Measurements from ENCODE around the gene ZNF414.
"Not testable (repeated sequence)": the region's sequence is repeated elsewhere in the genome, so short reads cannot be mapped to it uniquely, and the experiment has no call there.

ZNF414 gene

DNA sequence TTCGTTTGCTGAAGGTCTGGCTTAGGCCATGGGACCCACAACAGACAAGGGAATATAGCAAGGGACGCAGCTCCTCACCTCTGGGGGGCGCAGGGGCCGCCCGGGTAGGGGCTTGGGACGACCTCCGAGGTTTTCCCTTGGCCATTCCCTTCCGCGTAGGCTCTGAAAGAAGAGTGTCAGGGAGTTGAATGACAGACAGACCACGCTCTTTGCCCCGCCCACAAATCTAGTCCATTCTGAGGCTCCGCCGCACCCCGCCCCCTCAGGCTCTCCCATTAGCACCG, 11.4 kb upstream of the ZNF414 start:
- no peak for FAIRE-seq
- TF ChIP-seq POU2F2 (IDR thresholded peaks at IDR 0.05; ENCODE audit: low read depth, low read length): no peak
- no peak for TF ChIP-seq TAF1 (IDR thresholded peaks at IDR 0.05; ENCODE audit: low read depth, low read length)
- no peak for TF ChIP-seq SPI1 (IDR thresholded peaks at IDR 0.05; ENCODE audit: low read depth, low read length)
- no peak for TF ChIP-seq POLR2AphosphoS5 (IDR thresholded peaks at IDR 0.05; ENCODE audit: low read depth, low read length)
- no peak for TF ChIP-seq POLR2A (IDR thresholded peaks at IDR 0.05; ENCODE audit: low read depth, low read length)
- no peak for TF ChIP-seq PAX5 (IDR thresholded peaks at IDR 0.05; ENCODE audit: insufficient read depth, low read length, severe bottlenecking)
- DNase-seq (ENCODE audit: insufficient read length, low spot score): no peak

DNA sequence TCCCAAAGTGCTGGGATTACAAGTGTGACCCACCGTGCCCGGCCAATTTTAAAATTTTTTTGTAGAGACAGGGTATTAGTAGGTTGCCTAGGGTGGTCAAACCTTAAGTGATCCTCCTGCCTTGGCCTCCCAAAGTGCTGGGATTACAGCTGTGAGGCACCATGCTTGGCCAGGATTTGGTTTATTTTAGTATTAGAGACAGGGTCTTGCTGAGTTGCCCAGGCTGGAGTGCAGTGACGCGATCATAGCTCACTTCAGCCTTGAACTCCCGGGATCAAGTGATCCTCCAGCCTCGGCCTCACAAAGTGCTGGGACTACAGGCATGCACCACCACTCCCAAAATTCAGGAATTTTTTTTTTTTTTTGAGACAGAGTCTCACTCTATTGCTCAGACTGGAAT, 5.4 kb upstream of the ZNF414 start:
- FAIRE-seq (no peak), DNase-seq (ENCODE audit: insufficient read length, low spot score) (no peak)
- TF ChIP-seq PAX5 (IDR thresholded peaks at IDR 0.05; ENCODE audit: insufficient read depth, low read length, severe bottlenecking): no peak
- TF ChIP-seq POLR2A (IDR thresholded peaks at IDR 0.05; ENCODE audit: low read depth, low read length): no peak
- TF ChIP-seq POU2F2 (IDR thresholded peaks at IDR 0.05; ENCODE audit: low read depth, low read length): no peak
- no peak for TF ChIP-seq TAF1 (IDR thresholded peaks at IDR 0.05; ENCODE audit: low read depth, low read length)
- TF ChIP-seq POLR2AphosphoS5 (IDR thresholded peaks at IDR 0.05; ENCODE audit: low read depth, low read length): no peak
- TF ChIP-seq SPI1 (IDR thresholded peaks at IDR 0.05; ENCODE audit: low read depth, low read length): no peak

DNA sequence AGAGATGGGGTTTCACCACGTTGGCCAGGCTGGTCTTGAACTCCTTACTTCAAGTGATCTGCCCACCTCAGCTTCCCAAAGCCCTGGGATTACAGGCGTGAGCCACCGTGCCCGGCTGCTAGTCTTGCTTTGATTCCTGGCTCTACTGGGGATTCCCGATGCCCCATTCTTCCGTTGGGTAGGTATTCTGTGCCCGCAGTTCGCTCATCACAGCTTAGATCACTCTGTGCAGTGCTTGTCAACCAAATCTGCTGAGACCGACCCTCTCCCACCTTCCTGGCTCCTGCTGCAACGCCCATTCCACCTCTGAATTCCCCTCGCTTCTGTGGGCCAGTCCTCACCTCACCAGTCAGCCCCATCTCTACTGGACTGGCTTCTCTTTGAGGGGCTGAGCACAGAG, 4.6 kb upstream of the ZNF414 start:
- TF ChIP-seq PAX5 (IDR thresholded peaks at IDR 0.05; ENCODE audit: insufficient read depth, low read length, severe bottlenecking) (no peak), POU2F2 (IDR thresholded peaks at IDR 0.05; ENCODE audit: low read depth, low read length) (no peak), SPI1 (IDR thresholded peaks at IDR 0.05; ENCODE audit: low read depth, low read length) (no peak), POLR2AphosphoS5 (IDR thresholded peaks at IDR 0.05; ENCODE audit: low read depth, low read length) (no peak), TAF1 (IDR thresholded peaks at IDR 0.05; ENCODE audit: low read depth, low read length) (no peak), POLR2A (IDR thresholded peaks at IDR 0.05; ENCODE audit: low read depth, low read length) (no peak)
- no peak for DNase-seq (ENCODE audit: insufficient read length, low spot score)
- no peak for FAIRE-seq

DNA sequence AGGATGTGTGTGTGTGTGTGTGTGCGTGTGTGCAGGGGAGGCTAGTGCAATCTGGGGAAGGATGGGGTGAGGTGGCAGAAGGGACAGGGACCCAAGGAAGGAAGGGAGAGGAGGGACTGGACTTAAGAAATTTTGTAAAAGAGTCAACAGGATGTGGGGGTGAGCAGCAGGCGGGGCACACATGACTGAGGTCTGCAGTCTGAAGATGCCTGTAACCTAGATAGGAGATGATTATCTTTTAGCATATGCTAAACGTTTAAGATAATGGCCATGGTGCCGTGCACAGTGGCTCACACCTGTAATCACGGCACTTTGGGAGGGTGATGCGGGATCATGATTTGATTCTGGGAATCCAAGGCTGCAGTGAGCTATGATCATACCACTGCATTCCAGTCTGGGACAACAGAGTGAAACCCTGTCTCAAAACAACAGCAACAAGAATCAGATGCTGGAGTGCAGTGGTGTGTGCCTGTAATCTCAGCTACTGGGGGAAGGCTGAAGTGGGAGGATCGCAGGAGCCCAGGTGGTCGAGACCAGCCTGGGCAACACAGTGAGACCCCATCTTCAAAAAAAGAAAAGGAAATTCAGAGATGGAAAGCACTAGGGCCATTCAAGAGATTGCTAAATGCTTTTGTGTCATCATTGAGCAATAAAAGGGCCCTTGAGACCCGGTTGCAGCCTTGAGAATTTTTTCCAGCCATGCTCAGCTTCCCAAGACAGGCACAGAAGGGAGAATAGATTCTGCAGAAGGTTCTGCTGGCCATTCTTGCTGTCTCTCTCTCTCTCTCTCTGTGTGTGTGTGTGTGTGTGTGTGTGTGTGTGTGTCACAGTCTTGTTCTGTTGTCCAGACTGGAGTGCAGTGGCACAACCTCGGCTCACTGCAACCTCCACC, 3.8 kb upstream of the ZNF414 start:
- DNase-seq (ENCODE audit: insufficient read length, low spot score) (no peak), FAIRE-seq (peak; percentile 67)
- no peak for TF ChIP-seq POLR2A (IDR thresholded peaks at IDR 0.05; ENCODE audit: low read depth, low read length)
- TF ChIP-seq PAX5 (IDR thresholded peaks at IDR 0.05; ENCODE audit: insufficient read depth, low read length, severe bottlenecking): no peak
- no peak for TF ChIP-seq SPI1 (IDR thresholded peaks at IDR 0.05; ENCODE audit: low read depth, low read length)
- TF ChIP-seq POU2F2 (IDR thresholded peaks at IDR 0.05; ENCODE audit: low read depth, low read length): no peak
- no peak for TF ChIP-seq TAF1 (IDR thresholded peaks at IDR 0.05; ENCODE audit: low read depth, low read length)
- TF ChIP-seq POLR2AphosphoS5 (IDR thresholded peaks at IDR 0.05; ENCODE audit: low read depth, low read length): no peak

DNA sequence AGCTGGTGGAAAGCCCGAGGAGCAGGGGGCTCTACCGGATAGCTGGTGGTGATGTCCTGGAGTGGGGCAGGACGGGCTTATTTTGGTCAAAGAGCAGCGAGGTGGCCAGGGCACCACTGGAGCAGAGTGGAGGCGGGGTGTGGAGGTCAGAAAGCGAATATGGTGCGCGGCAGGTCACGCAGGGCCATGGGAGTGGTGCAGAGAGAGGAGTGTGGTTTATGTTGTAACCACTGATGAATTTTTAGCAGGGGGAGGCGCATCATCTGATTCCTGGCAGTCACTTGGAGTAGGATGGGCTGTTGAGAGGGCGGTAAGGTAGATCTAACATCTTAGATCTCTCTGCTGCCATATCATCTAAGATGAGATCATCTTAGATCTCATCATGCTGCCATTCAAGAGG, 1.4 kb upstream of the ZNF414 start:
- TF ChIP-seq PAX5 (IDR thresholded peaks at IDR 0.05; ENCODE audit: insufficient read depth, low read length, severe bottlenecking): no peak
- no peak for TF ChIP-seq POU2F2 (IDR thresholded peaks at IDR 0.05; ENCODE audit: low read depth, low read length)
- TF ChIP-seq TAF1 (IDR thresholded peaks at IDR 0.05; ENCODE audit: low read depth, low read length): no peak
- TF ChIP-seq POLR2A (IDR thresholded peaks at IDR 0.05; ENCODE audit: low read depth, low read length): no peak
- no peak for TF ChIP-seq POLR2AphosphoS5 (IDR thresholded peaks at IDR 0.05; ENCODE audit: low read depth, low read length)
- TF ChIP-seq SPI1 (IDR thresholded peaks at IDR 0.05; ENCODE audit: low read depth, low read length): no peak
- DNase-seq (ENCODE audit: insufficient read length, low spot score) (no peak), FAIRE-seq (no peak)

DNA sequence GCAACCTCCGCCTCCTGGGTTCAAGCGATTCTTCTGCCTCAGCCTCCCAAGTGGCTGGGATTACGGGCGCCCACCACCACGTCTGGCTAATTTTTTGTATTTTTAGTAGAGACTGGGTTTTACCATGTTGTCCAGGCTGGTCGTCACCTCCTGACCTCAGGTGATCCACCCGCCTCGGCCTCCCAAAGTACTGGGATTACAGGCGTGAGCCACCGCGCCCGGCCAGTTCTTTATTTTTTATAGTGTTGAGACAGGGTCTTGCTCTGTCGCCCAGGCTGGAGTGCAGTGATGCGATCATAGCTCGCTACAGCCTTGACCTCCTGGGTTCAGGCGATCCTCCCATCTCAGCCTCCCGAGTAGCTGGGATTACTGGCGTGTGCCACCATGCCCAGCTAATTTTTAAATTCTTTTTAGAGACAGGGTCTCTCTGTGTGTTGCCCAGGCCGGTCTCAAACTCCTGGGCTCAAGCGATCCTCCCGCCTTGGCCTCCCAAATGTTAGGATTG, 590 bp upstream of the ZNF414 start:
- FAIRE-seq: not testable (repeated sequence)

DNA sequence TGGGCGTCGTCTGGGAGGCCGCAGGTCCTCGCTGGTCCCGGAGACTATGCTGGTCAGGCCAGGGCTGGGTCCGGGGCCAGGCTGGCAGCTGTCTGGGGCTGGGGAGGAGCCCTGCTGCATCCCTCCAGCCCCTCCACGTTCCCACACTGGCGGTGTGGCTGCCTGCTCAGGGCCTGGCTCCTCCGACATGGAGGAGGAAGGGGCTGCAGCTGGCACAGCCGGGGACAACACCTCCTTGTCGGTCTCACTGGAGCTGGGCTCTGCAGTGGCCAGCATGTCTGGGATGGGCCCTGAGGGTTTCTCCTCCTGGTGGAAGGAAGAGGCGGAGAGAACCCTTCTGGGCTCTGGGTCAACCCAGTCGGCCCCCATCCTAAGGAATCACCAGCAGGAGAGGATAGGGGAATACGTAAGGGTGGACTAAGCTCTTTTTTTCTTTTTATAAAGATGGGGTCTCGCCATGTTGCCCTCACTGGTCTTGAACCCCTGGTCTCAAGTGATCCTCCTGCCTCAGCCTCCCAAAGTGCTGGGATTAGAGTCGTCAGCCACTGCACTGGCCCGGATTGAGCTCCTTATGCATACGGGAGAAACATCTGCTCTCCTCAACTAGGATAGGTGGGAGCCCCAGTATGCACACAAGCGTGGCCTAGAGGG, 806 bp downstream of the ZNF414 start:
- no peak for TF ChIP-seq POU2F2 (IDR thresholded peaks at IDR 0.05; ENCODE audit: low read depth, low read length)
- no peak for TF ChIP-seq POLR2AphosphoS5 (IDR thresholded peaks at IDR 0.05; ENCODE audit: low read depth, low read length)
- no peak for TF ChIP-seq TAF1 (IDR thresholded peaks at IDR 0.05; ENCODE audit: low read depth, low read length)
- no peak for TF ChIP-seq SPI1 (IDR thresholded peaks at IDR 0.05; ENCODE audit: low read depth, low read length)
- no peak for DNase-seq (ENCODE audit: insufficient read length, low spot score)
- FAIRE-seq: no peak

More for the DNA sequence above, 590 bp upstream of the ZNF414 start:
- DNase-seq (ENCODE audit: insufficient read length, low spot score): not testable (repeated sequence)

DNA sequence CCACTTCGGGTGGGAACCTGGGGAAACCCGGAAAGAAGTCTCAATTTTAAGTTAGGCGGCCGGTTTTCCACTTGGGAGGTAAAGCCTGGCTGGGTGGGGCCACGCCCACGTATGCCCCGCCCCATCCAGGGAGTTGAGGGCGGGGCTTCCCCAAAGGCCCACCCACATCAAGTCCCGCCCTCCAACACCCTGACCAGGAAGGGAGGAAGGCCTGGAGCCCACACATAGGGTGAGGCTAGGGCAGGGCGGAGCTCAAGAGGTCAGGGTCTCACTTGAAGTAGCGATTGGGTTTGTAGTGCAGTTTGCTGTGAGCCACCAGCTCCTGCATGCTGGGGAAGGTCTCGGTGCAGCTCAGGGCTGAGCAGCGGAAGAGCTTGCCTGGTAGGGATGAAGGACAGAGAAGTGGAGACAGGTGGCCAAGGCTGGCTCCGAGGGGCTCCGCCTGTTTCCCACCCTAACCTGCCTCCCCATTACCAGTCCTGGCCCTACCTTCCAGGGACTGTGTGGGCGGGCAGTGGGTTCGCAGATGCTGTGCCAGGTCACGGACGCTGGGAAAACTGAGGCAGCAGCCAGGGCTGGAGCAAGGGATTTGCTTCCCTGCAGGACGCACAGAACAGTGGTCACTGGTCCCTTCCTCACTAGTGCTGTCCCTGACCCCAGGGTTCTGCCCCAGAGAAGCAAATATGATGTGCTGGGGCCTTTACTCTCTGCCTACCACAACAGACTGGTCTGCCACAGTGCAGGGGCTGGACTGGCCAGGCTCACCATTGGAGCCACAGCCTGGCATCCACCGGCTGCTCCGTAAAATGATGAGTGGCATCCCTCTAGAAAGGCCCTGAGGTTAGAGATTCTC, 1.6 kb downstream of the ZNF414 start:
- no peak for TF ChIP-seq POLR2A (IDR thresholded peaks at IDR 0.05; ENCODE audit: low read depth, low read length)
- TF ChIP-seq PAX5 (IDR thresholded peaks at IDR 0.05; ENCODE audit: insufficient read depth, low read length, severe bottlenecking): no peak
- no peak for TF ChIP-seq POLR2AphosphoS5 (IDR thresholded peaks at IDR 0.05; ENCODE audit: low read depth, low read length)
- no peak for TF ChIP-seq TAF1 (IDR thresholded peaks at IDR 0.05; ENCODE audit: low read depth, low read length)
- no peak for TF ChIP-seq SPI1 (IDR thresholded peaks at IDR 0.05; ENCODE audit: low read depth, low read length)
- TF ChIP-seq POU2F2 (IDR thresholded peaks at IDR 0.05; ENCODE audit: low read depth, low read length): no peak
- no peak for DNase-seq (ENCODE audit: insufficient read length, low spot score)
- peak; percentile 71 for FAIRE-seq

DNA sequence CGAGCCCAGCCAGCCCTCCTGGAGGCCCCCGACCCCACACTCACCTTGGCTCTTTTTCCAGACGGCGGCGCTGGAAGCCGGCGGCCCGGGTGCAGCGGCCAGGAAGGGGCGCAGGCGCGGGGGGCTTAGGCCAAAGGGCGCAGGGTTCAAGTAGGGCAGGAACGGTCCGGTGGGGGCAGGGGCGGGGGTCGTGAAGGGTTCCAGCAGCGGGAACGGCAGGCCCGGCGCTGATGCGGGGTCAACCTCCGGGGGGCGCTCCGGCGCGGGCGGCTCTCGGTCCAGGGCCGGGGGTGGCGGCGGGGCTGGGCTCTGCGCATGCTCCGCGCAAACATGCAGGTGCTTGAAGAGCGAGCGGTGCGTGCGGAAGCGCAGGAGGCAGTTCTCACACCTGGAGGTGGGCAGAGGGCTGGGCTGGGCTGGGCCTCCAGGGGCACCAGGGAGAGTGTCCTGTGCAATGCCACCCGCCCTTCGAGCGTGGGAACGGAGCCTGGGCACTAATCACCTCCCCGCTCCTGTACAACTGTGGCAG, 2.3 kb downstream of the ZNF414 start:
- no peak for TF ChIP-seq PAX5 (IDR thresholded peaks at IDR 0.05; ENCODE audit: insufficient read depth, low read length, severe bottlenecking)
- no peak for TF ChIP-seq POU2F2 (IDR thresholded peaks at IDR 0.05; ENCODE audit: low read depth, low read length)
- no peak for TF ChIP-seq SPI1 (IDR thresholded peaks at IDR 0.05; ENCODE audit: low read depth, low read length)
- no peak for TF ChIP-seq POLR2A (IDR thresholded peaks at IDR 0.05; ENCODE audit: low read depth, low read length)
- no peak for TF ChIP-seq POLR2AphosphoS5 (IDR thresholded peaks at IDR 0.05; ENCODE audit: low read depth, low read length)
- TF ChIP-seq TAF1 (IDR thresholded peaks at IDR 0.05; ENCODE audit: low read depth, low read length): no peak
- FAIRE-seq (no peak), DNase-seq (ENCODE audit: insufficient read length, low spot score) (no peak)

Data from GM12891 (cell line).